WTC11 (cell line): ENCODE measurements around the gene LMTK2.

Experiments used
- EMX1 ChIP-seq: fragments of 250-450 bp; sonication (Bioruptor Pico); IDR thresholded peaks from 2 replicates; pipeline ENCODE4 v1.8.0; 2021; ENCODE audit warnings: mild to moderate bottlenecking
- FOXJ3 ChIP-seq: sonication (generic); formaldehyde crosslinking; IDR thresholded peaks from 2 replicates; pipeline ENCODE4 v1.9.0; 2021; ENCODE audit warnings: missing genetic modification reagents, mild to moderate bottlenecking, borderline replicate concordance
- TEAD1 ChIP-seq: sonication (generic); formaldehyde crosslinking; IDR thresholded peaks from 2 replicates; pipeline ENCODE4 v1.8.0; 2022; ENCODE audit warnings: mild to moderate bottlenecking, missing genetic modification reagents
- TEAD4 ChIP-seq: sonication (generic); formaldehyde crosslinking; IDR thresholded peaks from 2 replicates; pipeline ENCODE4 v1.8.0; 2022; ENCODE audit warnings: mild to moderate bottlenecking, missing genetic modification reagents
- ZNF423 ChIP-seq: fragments of 250-450 bp; sonication (Bioruptor Pico); IDR thresholded peaks from 2 replicates; pipeline ENCODE4 v2.1.2; 2022; ENCODE audit warnings: mild to moderate bottlenecking, moderate library complexity
- TF ChIP-seq, protein P1 (sequence below): sonication (generic); formaldehyde crosslinking; IDR thresholded peaks from 2 replicates; pipeline ENCODE4 v1.8.0; 2023; ENCODE audit warnings: missing genetic modification reagents
- TF ChIP-seq, protein P2 (sequence below): fragments of 250-450 bp; sonication (Bioruptor Pico); IDR thresholded peaks from 2 replicates; pipeline ENCODE4 v1.9.0; 2021; ENCODE audit warnings: moderate library complexity, mild to moderate bottlenecking, inconsistent platforms, borderline replicate concordance
- TF ChIP-seq, protein P3 (sequence below): fragments of 200-600 bp; IDR thresholded peaks from 2 replicates; pipeline ENCODE4 v1.8.0; 2022; ENCODE audit warnings: antibody characterized with exemption
- TF ChIP-seq, protein P4 (sequence below): sonication (generic); formaldehyde crosslinking; IDR thresholded peaks from 2 replicates; pipeline ENCODE4 v1.8.1; 2023; ENCODE audit warnings: mild to moderate bottlenecking, moderate library complexity, missing genetic modification reagents
- TF ChIP-seq, protein P5 (sequence below): sonication (generic); formaldehyde crosslinking; IDR thresholded peaks from 2 replicates; pipeline ENCODE4 v1.8.0; 2022; ENCODE audit warnings: mild to moderate bottlenecking, missing genetic modification reagents

DNA sequence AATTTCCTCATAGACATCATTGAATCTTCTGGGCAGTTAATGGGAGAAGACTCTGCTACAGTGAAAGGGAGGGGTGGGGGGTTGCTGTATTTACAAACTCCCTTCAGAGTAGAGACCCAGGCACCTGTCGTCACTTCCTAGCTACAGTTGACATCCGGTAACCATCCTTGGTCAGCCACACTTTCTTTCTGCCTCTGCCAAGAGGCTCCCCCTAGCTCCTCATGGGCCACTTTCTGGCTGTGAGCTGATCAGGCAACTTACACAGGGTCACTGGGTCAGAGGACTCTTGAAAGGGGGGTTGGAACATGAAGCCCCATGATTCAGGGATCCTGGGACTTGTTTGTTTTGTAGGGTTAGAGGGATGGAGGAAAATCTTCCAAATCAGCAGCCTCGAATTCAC is 144.1 kb downstream of the LMTK2 start:
- TF ChIP-seq, protein P1, sequence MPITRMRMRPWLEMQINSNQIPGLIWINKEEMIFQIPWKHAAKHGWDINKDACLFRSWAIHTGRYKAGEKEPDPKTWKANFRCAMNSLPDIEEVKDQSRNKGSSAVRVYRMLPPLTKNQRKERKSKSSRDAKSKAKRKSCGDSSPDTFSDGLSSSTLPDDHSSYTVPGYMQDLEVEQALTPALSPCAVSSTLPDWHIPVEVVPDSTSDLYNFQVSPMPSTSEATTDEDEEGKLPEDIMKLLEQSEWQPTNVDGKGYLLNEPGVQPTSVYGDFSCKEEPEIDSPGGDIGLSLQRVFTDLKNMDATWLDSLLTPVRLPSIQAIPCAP, result no peak
- TF ChIP-seq, protein P2, sequence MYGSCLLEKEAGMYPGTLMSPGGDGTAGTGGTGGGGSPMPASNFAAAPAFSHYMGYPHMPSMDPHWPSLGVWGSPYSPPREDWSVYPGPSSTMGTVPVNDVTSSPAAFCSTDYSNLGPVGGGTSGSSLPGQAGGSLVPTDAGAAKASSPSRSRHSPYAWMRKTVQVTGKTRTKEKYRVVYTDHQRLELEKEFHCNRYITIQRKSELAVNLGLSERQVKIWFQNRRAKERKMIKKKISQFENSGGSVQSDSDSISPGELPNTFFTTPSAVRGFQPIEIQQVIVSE (CRISPR knock-in tag), result no peak
- TF ChIP-seq FOXJ3 (CRISPR knock-in tag) (no peak), EMX1 (CRISPR knock-in tag) (no peak), TEAD4 (CRISPR knock-in tag) (no peak), TEAD1 (no peak), ZNF423 (CRISPR knock-in tag) (no peak)
- TF ChIP-seq, protein P3, sequence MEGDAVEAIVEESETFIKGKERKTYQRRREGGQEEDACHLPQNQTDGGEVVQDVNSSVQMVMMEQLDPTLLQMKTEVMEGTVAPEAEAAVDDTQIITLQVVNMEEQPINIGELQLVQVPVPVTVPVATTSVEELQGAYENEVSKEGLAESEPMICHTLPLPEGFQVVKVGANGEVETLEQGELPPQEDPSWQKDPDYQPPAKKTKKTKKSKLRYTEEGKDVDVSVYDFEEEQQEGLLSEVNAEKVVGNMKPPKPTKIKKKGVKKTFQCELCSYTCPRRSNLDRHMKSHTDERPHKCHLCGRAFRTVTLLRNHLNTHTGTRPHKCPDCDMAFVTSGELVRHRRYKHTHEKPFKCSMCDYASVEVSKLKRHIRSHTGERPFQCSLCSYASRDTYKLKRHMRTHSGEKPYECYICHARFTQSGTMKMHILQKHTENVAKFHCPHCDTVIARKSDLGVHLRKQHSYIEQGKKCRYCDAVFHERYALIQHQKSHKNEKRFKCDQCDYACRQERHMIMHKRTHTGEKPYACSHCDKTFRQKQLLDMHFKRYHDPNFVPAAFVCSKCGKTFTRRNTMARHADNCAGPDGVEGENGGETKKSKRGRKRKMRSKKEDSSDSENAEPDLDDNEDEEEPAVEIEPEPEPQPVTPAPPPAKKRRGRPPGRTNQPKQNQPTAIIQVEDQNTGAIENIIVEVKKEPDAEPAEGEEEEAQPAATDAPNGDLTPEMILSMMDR, result no peak
- TF ChIP-seq, protein P4, sequence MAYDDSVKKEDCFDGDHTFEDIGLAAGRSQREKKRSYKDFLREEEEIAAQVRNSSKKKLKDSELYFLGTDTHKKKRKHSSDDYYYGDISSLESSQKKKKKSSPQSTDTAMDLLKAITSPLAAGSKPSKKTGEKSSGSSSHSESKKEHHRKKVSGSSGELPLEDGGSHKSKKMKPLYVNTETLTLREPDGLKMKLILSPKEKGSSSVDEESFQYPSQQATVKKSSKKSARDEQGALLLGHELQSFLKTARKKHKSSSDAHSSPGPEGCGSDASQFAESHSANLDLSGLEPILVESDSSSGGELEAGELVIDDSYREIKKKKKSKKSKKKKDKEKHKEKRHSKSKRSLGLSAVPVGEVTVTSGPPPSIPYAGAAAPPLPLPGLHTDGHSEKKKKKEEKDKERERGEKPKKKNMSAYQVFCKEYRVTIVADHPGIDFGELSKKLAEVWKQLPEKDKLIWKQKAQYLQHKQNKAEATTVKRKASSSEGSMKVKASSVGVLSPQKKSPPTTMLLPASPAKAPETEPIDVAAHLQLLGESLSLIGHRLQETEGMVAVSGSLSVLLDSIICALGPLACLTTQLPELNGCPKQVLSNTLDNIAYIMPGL (CRISPR knock-in tag), result no peak
- TF ChIP-seq, protein P5, sequence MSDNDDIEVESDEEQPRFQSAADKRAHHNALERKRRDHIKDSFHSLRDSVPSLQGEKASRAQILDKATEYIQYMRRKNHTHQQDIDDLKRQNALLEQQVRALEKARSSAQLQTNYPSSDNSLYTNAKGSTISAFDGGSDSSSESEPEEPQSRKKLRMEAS (CRISPR knock-in tag), result no peak
